Measurements from ENCODE around the gene PRCD.

GRCh38 chr17:76537288-76537577 lies 2.6 kb upstream of the PRCD start:
- TF ChIP-seq EZH2 (IDR thresholded peaks at IDR 0.05; ENCODE audit: insufficient read depth, poor library complexity, severe bottlenecking) (no peak), EZH2phosphoT487 (IDR thresholded peaks at IDR 0.05; ENCODE audit: insufficient read depth, low read depth) (no peak)

Measured in GM23248 (cell line).